K562 (cell line): Measurements from ENCODE around the gene TPD52L2. TPM values are rescaled to one million over a fixed set of nuclear protein-coding genes. Genes with fewer than 3 reads are reported as not detected.
A peak's percentile ranks its signal among the peaks of the same experiment; 100 is the strongest.

ENCODE experiments used
- DPF2 ChIP-seq: fragments of 450-650 bp; IDR thresholded peaks from 2 replicates; pipeline ENCODE4 v1.6.1; 2016
- ELF4 ChIP-seq: fragments of 450-650 bp; formaldehyde crosslinking; IDR thresholded peaks from 2 replicates; pipeline ENCODE4 v1.4.0; 2022; ENCODE audit warnings: missing genetic modification characterization
- FIP1L1 ChIP-seq: fragments of 200-400 bp; formaldehyde crosslinking; IDR thresholded peaks from 2 replicates; pipeline ENCODE4 v1.6.1; 2018; ENCODE audit warnings: mild to moderate bottlenecking, low read depth, low read length; ENCODE audit not compliant: poor library complexity, severe bottlenecking
- KDM5B ChIP-seq: fragments of 200-600 bp; sonication (generic); IDR thresholded peaks from 2 replicates; pipeline ENCODE4 v1.6.1; 2012; ENCODE audit warnings: low read depth, mild to moderate bottlenecking, moderate library complexity, low read length, control low read depth, inconsistent platforms; ENCODE audit not compliant: insufficient replicate concordance
- LEF1 ChIP-seq: fragments of 450-650 bp; IDR thresholded peaks from 2 replicates; pipeline ENCODE4 v1.6.1; 2016; ENCODE audit warnings: mild to moderate bottlenecking
- NFYB ChIP-seq: IDR thresholded peaks from 2 replicates; pipeline ENCODE4 v1.6.1; 2011; ENCODE audit warnings: mild to moderate bottlenecking, moderate library complexity; ENCODE audit not compliant: insufficient read length; ENCODE audit errors: extremely low read depth
- PRMT5 ChIP-seq: sonication (generic); formaldehyde crosslinking; IDR thresholded peaks from 2 replicates; pipeline ENCODE4 v1.5.0; 2020; ENCODE audit warnings: missing genetic modification reagents
- PTBP1 ChIP-seq: fragments of 200-400 bp; formaldehyde crosslinking; IDR thresholded peaks from 2 replicates; pipeline ENCODE4 v1.6.1; 2017; ENCODE audit warnings: low read depth, low read length
- TAL1 ChIP-seq: fragments of 450-650 bp; IDR thresholded peaks from 2 replicates; pipeline ENCODE4 v1.6.1; 2016; ENCODE audit warnings: mild to moderate bottlenecking
- ZBED1 ChIP-seq: IDR thresholded peaks from 2 replicates; pipeline ENCODE4 v1.6.1; 2014
- ZNF174 ChIP-seq: fragments of 250-450 bp; sonication (Bioruptor Pico); IDR thresholded peaks from 2 replicates; pipeline ENCODE4 v1.4.0; 2020; ENCODE audit warnings: mild to moderate bottlenecking
- ZNF224 ChIP-seq: sonication (generic); formaldehyde crosslinking; IDR thresholded peaks from 2 replicates; pipeline ENCODE4 v1.8.0; 2022; ENCODE audit warnings: mild to moderate bottlenecking, missing genetic modification reagents
- ZNF274 ChIP-seq: IDR thresholded peaks from 2 replicates; pipeline ENCODE4 v1.6.1; 2011; ENCODE audit warnings: low read depth, mild to moderate bottlenecking, low read length, moderate library complexity, borderline replicate concordance
- ZNF311 ChIP-seq: fragments of 250-450 bp; sonication (Bioruptor Pico); IDR thresholded peaks from 2 replicates; pipeline ENCODE4 v1.4.0; 2020; ENCODE audit warnings: mild to moderate bottlenecking, moderate library complexity
- ZNF695 ChIP-seq: fragments of 450-650 bp; formaldehyde crosslinking; IDR thresholded peaks from 2 replicates; pipeline ENCODE4 v1.4.0; 2020; ENCODE audit warnings: mild to moderate bottlenecking, moderate library complexity
- polyA plus RNA-seq, 8 experiments: library from polyadenylated mRNA; depleted of rRNA in 4 of 8; stranded (reverse) in 5 of 8; unstranded in 3 of 8; fragments of >200 nt; fragmentation: Nextera tagmentation in 2 of 8; fragmentation: Illumina TruSeq in 1 of 8; extraction: Ambion mirVana in 2 of 8; extraction: Trizol in 1 of 8; gene quantifications; 2 replicates each; pipeline versions ENCODE4 v1.2.1 to v1.2.3, GENCODE V29; 2011 to 2014; ENCODE audit warnings: inconsistent platforms in 1 of 8, missing spikeins in 1 of 8
- total RNA-seq, 7 experiments: library from RNA; depleted of rRNA in 6 of 7; stranded (reverse); fragments of >200 nt in 6 of 7; fragmentation: Illumina TruSeq in 2 of 7; extraction: Trizol in 2 of 7; gene quantifications; 2 replicates each; pipeline versions ENCODE4 v1.2.1 to v1.2.3, GENCODE V29; 2011 to 2021; ENCODE audit warnings: low replicate concordance in 1 of 7
- TF ChIP-seq, protein P1 (sequence below): fragments of 450-650 bp; IDR thresholded peaks from 2 replicates; pipeline ENCODE4 v1.6.1; 2018; ENCODE audit not compliant: partially characterized antibody
- TF ChIP-seq, protein P2 (sequence below): fragments of 450-650 bp; IDR thresholded peaks from one replicate; pipeline ENCODE4 v1.6.1; 2018; ENCODE audit warnings: mild to moderate bottlenecking, moderate library complexity; ENCODE audit not compliant: partially characterized antibody
- TF ChIP-seq, protein P3 (sequence below): fragments of 250-450 bp; sonication (Bioruptor Pico); IDR thresholded peaks from 2 replicates; pipeline ENCODE4 v1.4.0; 2020; ENCODE audit warnings: mild to moderate bottlenecking
- TF ChIP-seq, protein P4 (sequence below): fragments of 450-650 bp; IDR thresholded peaks from 2 replicates; pipeline ENCODE4 v1.6.1; 2016; ENCODE audit warnings: missing biosample characterization, missing genetic modification characterization

TPD52L2 gene
- total and polyA plus RNA-seq, 9 of the 15 experiments (the other 6 are each of a cell fraction or from before 2014, with no cell fraction given), result 1.9 to 117 (median 74.6) TPM

DNA sequence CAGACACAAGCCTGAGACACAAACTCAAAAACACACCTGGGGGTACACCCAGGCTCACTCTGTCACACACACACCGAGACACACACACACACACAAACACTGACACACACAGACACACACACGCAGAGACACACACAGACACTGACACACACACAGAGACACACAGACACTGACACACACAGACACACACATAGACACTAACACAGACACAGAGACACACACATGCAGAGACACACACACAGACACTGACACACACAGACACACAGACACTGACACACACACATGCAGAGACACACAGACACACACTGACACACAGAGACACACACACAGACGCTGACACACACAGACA is 18.2 kb upstream of the TPD52L2 start (continued):
- TF ChIP-seq LEF1, result 0 out of 2 replicates have a peak, but pooled peaks have one; percentile 14
- no peak for TF ChIP-seq ZNF174 (CRISPR knock-in tag)
- TF ChIP-seq, protein P1, sequence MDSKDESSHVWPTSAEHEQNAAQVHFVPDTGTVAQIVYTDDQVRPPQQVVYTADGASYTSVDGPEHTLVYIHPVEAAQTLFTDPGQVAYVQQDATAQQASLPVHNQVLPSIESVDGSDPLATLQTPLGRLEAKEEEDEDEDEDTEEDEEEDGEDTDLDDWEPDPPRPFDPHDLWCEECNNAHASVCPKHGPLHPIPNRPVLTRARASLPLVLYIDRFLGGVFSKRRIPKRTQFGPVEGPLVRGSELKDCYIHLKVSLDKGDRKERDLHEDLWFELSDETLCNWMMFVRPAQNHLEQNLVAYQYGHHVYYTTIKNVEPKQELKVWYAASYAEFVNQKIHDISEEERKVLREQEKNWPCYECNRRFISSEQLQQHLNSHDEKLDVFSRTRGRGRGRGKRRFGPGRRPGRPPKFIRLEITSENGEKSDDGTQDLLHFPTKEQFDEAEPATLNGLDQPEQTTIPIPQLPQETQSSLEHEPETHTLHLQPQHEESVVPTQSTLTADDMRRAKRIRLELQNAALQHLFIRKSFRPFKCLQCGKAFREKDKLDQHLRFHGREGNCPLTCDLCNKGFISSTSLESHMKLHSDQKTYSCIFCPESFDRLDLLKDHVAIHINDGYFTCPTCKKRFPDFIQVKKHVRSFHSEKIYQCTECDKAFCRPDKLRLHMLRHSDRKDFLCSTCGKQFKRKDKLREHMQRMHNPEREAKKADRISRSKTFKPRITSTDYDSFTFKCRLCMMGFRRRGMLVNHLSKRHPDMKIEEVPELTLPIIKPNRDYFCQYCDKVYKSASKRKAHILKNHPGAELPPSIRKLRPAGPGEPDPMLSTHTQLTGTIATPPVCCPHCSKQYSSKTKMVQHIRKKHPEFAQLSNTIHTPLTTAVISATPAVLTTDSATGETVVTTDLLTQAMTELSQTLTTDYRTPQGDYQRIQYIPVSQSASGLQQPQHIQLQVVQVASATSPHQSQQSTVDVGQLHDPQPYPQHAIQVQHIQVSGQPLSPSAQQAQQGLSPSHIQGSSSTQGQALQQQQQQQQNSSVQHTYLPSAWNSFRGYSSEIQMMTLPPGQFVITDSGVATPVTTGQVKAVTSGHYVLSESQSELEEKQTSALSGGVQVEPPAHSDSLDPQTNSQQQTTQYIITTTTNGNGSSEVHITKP, result no peak
- TF ChIP-seq, protein P2, sequence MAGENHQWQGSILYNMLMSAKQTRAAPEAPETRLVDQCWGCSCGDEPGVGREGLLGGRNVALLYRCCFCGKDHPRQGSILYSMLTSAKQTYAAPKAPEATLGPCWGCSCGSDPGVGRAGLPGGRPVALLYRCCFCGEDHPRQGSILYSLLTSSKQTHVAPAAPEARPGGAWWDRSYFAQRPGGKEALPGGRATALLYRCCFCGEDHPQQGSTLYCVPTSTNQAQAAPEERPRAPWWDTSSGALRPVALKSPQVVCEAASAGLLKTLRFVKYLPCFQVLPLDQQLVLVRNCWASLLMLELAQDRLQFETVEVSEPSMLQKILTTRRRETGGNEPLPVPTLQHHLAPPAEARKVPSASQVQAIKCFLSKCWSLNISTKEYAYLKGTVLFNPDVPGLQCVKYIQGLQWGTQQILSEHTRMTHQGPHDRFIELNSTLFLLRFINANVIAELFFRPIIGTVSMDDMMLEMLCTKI, result no peak
- TF ChIP-seq TAL1, result 0 out of 2 replicates have a peak, but pooled peaks have one; percentile 32
- TF ChIP-seq, protein P3, sequence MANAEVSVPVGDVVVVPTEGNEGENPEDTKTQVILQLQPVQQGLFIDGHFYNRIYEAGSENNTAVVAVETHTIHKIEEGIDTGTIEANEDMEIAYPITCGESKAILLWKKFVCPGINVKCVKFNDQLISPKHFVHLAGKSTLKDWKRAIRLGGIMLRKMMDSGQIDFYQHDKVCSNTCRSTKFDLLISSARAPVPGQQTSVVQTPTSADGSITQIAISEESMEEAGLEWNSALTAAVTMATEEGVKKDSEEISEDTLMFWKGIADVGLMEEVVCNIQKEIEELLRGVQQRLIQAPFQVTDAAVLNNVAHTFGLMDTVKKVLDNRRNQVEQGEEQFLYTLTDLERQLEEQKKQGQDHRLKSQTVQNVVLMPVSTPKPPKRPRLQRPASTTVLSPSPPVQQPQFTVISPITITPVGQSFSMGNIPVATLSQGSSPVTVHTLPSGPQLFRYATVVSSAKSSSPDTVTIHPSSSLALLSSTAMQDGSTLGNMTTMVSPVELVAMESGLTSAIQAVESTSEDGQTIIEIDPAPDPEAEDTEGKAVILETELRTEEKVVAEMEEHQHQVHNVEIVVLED, result no peak
- TF ChIP-seq PTBP1, result no peak
- TF ChIP-seq PRMT5 (CRISPR knock-in tag), result no peak
- peak; percentile 59; the same call in 1 of the 2 replicates for TF ChIP-seq DPF2
- TF ChIP-seq ZNF695 (CRISPR knock-in tag), result no peak
- no peak for TF ChIP-seq ZNF274
- peak; percentile 95 for TF ChIP-seq ELF4 (CRISPR knock-in tag)
- TF ChIP-seq ZBED1, result no peak
- no peak for TF ChIP-seq KDM5B
- TF ChIP-seq FIP1L1, result no peak
- TF ChIP-seq ZNF311 (CRISPR knock-in tag), result no peak
- TF ChIP-seq ZNF224 (CRISPR knock-in tag), result no peak
- TF ChIP-seq NFYB, result no peak
- TF ChIP-seq, protein P4, sequence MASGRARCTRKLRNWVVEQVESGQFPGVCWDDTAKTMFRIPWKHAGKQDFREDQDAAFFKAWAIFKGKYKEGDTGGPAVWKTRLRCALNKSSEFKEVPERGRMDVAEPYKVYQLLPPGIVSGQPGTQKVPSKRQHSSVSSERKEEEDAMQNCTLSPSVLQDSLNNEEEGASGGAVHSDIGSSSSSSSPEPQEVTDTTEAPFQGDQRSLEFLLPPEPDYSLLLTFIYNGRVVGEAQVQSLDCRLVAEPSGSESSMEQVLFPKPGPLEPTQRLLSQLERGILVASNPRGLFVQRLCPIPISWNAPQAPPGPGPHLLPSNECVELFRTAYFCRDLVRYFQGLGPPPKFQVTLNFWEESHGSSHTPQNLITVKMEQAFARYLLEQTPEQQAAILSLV (tag), result no peak
